Stimulated activated CD4-positive, alpha-beta T cell treated with anti-CD3 and anti-CD28 coated beads, Interleukin-15, amount 100 ng/mL, for 24 hours (primary cell): ENCODE results near the gene GSK3A.
A peak's percentile ranks its signal among the peaks of the same experiment; 100 is the strongest.

Experiments used
- DNase-seq: peaks from one replicate; pipeline ENCODE4 v3.0.0-alpha.2; 2020

The GSK3A gene

GRCh38 chr19:42248270-42249148 lies 6.1 kb upstream of the GSK3A start:
- no peak for DNase-seq

GRCh38 chr19:42247640-42248199 lies 5.3 kb upstream of the GSK3A start:
- no peak for DNase-seq

- no peak for DNase-seq
These were observed 4.7 kb upstream of the GSK3A start for GRCh38 chr19:42246922-42247639.

- DNase-seq, result no peak
These were observed 3.9 kb upstream of the GSK3A start for GRCh38 chr19:42246143-42246921.

- DNase-seq, result no peak
These were observed 2.8 kb upstream of the GSK3A start for GRCh38 chr19:42245231-42245630.

- DNase-seq, result peak; percentile 95
These were observed 2.2 kb upstream of the GSK3A start for GRCh38 chr19:42244347-42245220.

GRCh38 chr19:42242069-42242511 lies 312 bp downstream of the GSK3A start:
- peak; percentile 49 for DNase-seq

- DNase-seq, result no peak
These were observed 1.1 kb downstream of the GSK3A start for GRCh38 chr19:42241279-42241678.

GRCh38 chr19:42239544-42240220 lies 2.7 kb downstream of the GSK3A start:
- no peak for DNase-seq

- no peak for DNase-seq
These were observed 7.2 kb downstream of the GSK3A start for GRCh38 chr19:42235181-42235580.

GRCh38 chr19:42234364-42234763 lies 8.0 kb downstream of the GSK3A start:
- DNase-seq, result no peak

GRCh38 chr19:42233678-42234292 lies 8.6 kb downstream of the GSK3A start:
- DNase-seq, result no peak

- DNase-seq, result no peak
These were observed 9.3 kb downstream of the GSK3A start for GRCh38 chr19:42233106-42233505.

- no peak for DNase-seq
These were observed 10.0 kb downstream of the GSK3A start for GRCh38 chr19:42232435-42232834.

- no peak for DNase-seq
These were observed 11.8 kb downstream of the GSK3A start for GRCh38 chr19:42230571-42230970.

GRCh38 chr19:42229855-42230351 lies 12.5 kb downstream of the GSK3A start:
- no peak for DNase-seq

GRCh38 chr19:42229301-42229854 lies 13.0 kb downstream of the GSK3A start:
- no peak for DNase-seq

GRCh38 chr19:42228641-42229040 lies 13.8 kb downstream of the GSK3A start:
- no peak for DNase-seq

GRCh38 chr19:42226886-42227285 lies 15.5 kb downstream of the GSK3A start:
- DNase-seq, result no peak

- DNase-seq, result no peak
These were observed 16.6 kb downstream of the GSK3A start for GRCh38 chr19:42225718-42226292.
